GF-D8 (cell line): ENCODE results near the gene TAS1R1.

Source experiments
- DNase-seq: peaks from one replicate; lab custom pipeline; 2025; lab: John Stamatoyannopoulos, UW

The TAS1R1 gene

DNA sequence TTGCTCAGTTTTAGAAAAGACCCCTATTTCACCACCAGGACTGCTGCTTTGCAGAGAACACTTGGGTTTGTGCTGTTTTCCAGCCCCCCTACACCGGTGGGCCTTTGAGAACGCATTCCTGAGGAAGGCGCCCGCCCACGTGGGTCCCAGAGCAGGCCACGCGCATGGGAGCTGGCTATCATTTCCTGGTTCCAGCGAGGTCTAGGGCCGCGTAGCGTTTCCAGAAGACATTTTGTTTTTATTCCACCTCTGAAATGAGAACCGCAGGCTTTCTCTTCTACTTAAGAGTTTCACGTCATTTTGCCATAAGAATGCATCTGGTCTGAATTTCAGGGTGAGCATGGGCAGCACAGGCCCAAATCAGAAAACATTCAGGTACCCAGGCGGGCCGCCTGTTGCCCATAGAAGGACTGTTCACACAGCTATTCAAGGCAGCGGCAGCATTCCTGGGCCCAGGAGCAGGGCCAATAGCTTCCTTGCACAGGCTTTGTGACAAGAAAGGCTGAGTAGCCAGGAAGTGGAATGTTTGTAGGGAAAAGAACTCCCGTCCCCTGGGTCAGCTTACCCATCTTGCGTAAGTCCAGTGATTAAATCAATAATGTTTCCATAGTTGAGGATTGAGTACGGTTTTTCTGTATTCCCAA lies 48.9 kb downstream of the TAS1R1 start:
- DNase-seq, result peak; percentile 61

DNA sequence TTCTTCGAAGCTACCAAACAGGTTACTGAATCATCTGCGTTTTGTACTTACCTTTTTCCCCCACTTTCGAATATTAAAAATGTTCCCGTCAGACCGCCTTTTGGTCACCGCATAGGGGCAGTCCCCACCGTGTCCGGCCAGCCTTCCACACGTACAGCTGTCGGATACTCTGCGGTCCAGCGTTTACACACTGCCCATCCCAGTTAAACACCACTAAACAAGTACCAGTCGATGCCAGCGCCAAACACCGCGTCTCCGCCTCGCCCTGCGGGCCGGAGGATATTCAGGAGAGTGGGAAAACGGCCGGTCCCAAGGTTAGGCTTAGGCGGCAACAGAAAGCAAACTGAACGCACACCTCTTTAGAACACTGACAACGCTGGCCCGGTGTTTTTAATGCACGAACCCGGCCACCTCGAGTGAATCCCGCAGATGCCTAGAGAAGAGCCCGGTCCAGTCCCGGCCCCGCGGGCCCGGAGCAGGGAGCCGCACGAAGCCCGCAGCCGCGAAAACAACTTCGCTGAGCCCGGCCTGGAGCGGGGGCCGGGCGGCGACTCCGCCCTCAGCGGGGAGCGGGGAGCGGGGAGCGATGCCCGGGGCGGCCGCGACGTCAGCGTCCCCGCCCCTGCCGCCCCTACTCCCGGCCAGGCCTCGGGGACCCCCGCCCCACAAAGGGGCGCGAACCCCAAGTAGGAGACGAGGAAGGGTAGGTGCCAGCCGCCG lies 57.7 kb downstream of the TAS1R1 start:
- no peak for DNase-seq

DNA sequence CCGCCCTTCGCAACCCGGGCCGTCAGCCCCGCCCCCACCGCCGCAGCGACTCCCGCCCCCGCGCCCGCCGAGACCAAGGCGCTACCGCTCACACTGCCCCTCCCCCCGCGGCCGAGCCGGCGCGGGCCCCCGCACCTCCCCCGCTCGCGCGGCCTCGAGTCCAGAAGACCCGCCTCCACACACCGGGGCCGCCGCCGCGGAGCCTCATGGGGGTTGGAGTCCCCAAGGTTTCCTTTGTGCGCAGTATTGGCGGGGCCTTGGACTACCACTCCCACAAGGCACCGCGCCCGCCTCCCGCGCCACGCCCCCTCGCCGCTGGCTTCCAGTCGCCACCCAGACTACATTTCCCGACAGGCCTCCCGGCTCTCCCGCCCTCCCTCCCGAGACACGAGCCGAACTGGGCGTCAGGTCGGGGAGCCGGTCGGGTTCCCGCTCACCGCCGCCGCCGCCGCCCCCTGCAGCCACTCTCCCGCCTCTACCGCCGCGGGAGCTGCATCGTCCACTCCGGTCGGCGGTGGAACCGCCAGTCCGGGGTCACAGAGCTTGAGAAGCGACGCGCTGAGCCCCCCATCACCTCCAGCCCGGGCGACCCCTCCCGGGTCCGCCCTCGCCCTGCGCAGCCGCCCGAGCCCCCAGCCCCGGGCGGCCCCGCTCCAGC lies 58.4 kb downstream of the TAS1R1 start, which contains the start of gene PHF13:
TSS of gene PHF13 (plus strand) at position 371 of the 658 bp plus-strand sequence. CDS start 336 bp downstream, outside the sequence.
- peak; percentile 96 for DNase-seq

DNA sequence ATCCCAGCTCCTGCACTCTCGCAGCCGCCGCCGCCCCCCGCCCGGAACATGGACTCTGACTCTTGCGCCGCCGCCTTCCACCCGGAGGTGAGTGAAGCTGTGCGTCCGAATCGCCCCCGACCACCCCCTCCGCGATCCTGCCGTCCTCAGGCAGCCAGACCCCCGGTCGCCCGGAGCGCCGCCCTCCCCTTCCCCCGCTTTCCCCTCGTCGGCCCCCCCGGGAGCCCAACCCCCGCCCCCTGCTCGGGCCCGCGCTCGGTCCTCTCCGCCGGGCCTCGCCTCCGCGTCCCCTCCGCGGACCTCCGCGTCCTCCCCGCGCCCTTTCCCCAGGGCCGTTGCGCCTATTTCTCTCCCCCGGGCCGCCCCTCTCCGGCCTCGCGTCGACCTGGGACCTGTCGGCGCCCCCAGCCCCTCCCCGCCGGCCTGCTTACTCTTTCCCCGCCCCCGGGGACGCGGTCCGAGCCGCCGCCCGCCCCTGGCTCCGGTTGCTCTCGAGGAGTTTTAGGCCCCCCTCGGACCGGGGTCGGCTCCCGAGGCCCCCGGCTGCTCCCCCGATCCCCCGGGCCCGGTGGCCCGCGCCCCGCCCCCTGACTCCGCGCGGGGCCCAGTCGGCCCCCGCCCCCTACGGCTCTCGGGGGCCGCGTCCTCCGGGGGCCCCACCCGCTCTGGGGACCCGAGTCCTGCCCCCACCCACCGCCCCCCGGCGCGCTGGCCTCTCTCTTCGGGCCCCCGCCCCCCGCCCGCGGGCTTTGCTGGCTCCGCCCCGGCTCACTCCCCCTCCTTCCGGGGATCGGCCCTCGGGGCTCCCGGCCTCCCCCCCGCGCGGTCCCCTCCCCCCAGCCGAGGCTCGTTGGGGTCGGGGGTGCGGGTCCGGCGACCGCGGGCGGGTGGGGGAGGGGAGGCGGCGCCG lies 59.2 kb downstream of the TAS1R1 start:
- DNase-seq, result no peak

DNA sequence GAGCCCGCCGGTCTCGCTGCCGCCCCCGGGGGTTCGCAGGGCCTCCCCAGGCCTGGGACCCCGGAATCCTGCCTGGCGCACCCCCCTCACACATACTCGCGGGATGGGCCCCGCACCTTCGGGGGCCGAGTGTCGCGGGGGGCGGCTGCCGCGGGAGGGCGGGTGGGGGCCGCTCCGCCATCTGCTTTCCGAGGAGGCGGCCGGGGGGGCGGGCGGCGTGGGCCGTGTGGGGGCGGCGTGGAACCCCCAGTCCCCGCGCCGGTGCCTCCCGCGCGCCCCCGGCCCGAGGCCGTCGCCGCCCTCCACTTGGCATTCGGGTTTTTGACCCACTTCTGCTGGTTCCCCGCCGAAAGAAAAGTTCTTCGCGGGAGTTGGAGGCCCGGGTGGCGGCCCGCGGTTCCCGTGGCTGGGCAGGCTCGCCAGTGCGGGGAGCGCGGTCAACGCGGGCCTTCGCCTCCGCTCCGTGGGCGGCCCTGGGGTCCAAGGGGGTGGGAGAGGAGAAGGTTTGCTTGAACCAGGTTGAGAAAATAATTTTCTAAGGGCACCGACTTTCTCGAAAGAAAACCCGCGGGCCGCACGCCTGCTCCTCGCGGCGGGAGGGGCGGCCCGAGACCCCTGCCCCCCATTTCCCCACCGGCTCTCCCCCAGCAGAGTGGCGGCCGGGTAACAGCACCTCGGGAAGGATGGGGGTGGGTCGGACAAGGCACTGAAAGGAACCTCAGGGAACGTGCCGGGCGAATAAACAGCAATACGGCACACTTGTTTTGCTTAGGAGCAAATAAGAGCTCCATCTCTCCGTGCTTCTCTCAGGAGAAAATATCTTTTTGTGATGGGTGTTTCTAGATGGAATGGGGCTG lies 60.0 kb downstream of the TAS1R1 start:
- no peak for DNase-seq

DNA sequence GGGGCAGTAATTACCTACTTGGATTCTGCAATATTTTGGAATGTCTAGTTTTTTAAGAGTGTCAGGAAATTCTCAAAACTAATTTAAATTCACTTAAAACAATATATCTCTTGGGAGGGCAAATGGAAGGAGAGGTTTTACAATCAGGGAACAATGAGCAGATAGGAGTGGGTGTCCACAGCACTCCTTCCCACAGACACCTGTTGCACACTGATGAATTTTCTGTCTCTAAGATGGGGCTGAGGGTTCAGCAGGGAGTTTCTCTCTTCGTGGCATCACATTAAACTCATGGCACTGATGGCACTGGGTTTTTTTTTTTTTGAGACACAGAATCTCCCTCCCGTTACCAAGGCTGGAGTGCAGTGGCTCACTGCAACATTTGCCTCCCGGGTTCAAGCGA lies 63.9 kb downstream of the TAS1R1 start:
- no peak for DNase-seq

DNA sequence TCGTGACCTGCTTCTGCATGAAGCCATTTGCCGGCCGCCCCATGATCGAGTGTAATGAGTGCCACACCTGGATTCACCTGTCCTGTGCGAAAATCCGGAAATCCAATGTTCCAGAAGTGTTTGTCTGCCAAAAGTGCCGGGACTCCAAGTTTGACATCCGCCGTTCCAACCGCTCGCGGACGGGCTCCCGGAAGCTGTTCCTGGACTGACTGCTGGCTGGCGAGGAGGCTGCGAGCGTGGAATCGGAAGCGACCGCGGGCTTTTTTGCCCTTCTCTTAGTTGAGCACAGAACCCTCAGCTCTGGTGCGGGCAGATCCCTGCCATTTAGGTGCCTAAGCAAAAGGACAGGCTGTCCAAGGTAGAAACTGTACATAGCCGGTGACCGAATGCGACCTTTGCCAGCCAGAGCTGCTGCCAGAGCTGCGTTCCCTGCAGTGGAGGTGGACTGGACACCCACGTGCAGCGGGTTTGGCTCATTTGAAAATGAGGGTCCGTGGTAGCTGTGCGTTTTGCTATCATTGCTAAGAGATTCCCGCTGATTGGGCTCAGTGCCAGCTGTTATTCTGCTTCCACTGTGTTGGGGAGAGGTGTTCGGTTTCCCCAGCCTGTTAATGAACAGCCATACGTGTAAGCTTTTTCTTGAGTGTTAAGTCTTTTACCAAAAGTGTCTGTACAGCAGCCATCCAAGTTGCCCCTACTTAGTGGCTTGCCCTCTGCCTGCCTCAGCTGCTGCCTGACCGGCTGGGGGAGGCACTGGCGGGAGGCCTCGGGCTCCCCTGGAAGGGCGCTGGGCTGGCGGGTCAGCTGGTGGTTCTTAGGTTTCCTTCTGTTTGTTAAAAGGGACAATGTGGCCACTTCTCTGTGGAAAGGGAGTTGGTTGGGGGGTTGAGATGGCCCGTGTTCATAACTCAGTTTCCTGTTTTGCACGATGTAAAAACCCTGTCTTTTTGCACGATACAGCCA lies 66.6 kb downstream of the TAS1R1 start:
- DNase-seq, result no peak

DNA sequence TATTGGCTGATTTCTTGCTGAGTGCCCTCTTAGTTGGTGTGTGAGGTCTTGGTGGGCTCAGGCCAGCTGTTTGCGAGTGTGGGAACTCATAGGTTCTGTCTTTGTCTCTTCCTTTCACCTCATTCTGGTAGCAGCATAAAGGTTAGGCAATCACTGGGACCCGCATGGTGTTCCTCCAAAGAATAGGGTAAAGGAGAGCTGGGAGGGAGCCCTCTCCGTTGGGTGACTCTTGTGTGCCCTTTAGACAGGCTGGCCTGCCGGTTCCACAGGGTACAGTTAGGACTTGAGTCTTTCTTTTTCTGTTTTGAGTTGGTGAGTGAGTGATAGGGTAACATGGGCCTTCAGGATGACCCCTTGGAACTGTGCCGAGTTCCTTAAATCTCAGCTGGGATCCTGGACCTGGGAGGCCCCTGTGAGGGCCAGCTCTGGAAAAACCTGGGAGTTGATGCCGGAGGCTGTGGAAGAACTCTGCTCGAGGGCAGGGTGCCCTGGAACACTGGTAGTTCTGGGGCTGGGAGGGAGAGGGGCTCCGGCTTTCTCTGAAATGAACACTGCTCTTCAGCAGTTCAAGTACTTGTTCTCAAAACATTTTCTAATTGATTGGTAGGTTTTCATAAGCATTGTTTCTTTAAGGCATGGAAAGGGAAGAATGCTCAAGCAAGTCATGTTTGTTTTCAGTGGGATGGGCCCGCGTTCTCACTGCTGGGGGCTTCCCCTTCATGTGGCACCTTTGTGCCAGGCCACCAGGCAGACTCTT lies 67.5 kb downstream of the TAS1R1 start:
- DNase-seq, result no peak

DNA sequence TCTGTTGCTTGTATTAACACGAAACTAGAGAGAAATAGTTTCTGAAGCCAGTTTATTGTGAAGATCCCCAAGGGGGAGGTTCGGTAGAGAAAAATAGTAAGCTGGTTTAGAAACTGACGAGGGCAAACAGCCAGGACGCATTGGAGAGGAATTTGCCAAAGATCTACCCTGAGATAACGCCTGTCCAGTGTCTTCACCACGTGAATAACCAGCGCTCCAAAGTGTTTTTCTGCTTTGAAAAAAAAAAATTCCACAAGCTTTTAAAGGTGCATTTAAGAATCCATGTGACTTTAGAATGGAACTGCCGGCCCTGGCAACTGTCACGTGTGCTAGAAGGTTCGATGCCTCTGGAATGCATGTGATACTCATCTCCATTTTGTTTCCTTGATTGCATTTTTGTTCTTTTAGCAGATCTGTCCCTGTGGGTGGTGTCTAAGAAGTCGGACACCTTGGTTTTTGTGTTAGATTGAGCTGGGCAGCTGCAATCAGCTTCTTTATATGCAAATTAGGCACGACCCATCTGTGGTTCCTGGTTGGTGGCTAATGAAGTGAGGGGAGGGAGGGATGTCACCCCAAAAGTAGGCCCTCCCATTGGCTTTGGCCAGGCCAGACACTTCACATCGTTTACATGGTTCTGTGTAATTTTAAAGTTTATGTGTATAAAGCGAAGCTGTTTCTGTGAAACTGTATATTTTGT lies 68.3 kb downstream of the TAS1R1 start:
- DNase-seq, result no peak

DNA sequence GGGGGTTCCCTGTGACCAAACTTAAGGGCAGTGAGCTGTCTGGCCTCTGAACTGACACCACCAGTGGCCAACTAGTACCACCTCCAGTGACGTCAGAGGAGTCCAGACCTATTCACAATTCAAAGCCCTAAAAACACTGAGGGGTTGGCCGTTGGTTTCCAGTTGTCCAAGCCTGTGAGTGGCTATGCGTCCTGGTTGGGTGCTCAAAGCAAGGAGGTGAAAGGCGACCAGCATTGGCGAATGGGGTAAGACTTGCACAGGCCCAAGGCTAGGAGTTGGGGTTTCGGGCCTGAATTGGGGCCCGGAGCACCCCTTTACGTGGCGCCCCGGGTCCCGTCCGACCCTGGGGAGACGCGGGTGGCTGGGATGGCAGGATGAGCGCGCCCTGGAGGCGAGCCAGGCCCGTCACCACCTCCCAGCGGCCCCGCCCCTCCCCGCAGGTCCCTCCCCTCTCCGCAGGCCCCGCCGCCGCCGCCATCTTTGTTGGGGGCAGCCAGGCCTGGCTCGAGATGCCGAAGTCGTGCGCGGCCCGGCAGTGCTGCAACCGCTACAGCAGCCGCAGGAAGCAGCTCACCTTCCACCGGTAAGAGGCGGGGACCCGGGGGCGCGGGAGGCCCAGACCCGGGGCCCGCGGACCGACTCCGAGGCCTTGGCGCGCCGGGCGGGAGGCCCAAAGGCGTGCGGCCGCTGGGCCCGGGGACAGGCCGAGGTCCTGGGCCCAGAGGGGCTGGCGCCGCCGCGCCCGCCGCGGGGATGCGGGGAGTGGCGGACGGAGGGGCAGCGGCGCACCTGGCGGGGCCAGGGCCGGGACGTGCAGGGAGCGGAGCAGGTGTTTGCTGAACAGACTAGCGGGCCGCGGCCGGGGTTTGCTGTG lies 69.8 kb downstream of the TAS1R1 start, which contains the start of gene THAP3:
TSS of gene THAP3 (plus strand) at position 159 of the 874 bp plus-strand sequence. CDS start at position 510, 351 bp downstream.
- peak; percentile 24 for DNase-seq

DNA sequence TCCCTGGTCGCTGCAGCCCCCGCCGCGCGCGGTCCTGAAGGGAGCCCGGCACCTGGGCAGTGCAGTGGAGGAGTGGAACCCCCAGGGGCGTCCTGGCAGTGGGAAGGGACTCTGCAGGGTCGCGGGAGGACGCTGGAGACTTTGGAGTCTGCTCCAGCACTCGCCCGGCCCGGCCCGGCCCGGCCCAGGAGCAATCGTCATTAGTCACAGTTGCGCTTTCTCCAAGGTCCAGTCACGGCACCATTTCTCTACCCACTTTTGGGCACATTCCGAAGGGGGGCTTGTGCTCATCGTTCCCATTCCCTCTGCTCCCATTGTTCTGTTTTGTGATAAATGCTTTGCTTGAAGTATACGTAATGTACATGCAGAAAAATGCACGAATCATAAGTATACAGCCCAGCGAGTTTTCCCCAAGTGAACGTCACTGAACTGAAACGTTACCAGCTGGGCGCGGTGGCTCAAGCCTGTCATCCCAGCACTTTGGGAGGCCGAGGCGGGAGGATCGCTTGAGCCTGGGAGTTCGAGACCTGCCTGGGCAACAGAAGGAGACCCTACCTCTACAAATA lies 70.6 kb downstream of the TAS1R1 start:
- DNase-seq, result no peak

DNA sequence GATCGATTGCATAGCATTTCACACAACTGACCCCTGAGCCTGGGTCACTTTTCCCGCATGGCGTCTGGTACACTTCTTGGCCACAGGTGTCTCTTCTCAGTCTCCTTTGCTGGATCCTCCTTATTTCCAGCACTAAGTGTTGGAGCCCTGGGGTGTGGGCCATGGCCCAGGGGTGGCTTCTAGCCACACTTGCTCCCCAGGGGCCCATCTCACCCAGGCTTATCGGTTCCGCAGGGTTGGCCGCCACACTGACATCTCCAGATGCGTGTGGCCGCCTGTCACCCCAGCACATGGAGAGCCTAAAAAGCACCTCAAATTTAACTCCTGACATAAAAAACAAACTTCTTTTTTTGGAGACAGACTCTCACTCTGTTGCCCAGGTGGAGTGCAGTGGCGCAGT lies 71.9 kb downstream of the TAS1R1 start:
- DNase-seq, result no peak

DNA sequence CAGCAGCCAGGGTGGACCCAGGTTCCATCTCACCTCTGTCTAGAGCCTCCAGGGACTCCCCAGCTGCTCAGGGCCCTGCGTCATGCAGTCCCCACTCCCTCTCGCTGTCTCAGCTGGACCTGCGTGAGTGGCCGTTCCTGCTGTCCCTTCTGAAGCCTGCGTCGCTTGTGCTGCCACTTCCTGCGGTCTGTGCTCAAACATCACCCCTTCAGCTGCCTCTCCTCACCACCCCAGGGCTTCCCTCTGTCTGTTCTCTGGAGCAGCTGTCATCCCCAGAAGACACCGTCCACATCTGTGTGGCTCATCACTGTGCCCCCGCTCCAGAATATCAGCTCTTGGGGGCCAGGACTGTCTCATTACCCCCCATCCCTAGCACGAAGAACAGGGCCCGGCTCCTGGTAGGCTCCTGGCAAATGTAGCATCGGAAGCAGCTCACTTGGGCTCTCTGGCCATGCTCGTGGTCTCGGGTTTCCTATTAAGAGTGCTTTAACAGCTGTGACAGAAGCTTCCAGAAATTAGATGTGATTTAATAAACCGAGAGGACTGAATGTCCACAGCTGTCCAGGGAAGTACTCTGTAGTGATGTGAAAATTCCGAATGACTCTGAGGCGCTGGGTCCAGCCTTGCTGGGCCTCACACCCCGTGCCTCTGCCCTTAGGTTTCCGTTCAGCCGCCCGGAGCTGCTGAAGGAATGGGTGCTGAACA lies 72.9 kb downstream of the TAS1R1 start:
- DNase-seq, result no peak

DNA sequence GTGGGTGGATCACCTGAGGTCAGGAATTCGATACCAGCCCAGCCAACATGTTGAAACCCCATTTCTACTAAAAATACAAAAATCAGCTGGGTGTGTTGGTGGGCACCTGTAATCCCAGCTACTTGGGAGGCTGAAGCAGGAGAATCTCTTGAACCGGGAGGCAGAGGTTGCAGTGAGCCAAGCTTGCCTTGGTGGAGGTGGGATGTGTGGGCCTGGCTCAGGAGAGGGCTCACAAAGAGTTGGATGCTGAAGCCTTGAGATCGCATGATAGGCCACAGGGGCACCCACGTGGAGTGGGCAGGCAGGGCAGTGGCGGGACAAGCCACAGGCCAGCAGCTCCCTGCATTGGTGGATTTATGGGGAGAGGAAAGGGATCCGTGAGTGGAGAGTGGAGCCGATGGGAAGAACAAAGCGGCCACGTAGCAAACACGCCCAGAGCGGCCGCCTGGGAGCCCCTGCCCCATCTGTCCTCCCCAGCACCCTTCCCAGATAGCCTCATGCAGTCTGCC lies 73.9 kb downstream of the TAS1R1 start:
- DNase-seq, result no peak
